ENCODE results near the gene SKAP1.
A peak's percentile ranks its signal among the peaks of the same experiment; 100 is the strongest.

SKAP1 gene

GRCh38 chr17:48429638-48430586, at the start of gene SKAP1:
Gene SKAP1 (minus strand): TSS chr17:48430214.
- H3K4me3 ChIP-seq (replicated peaks; ENCODE audit: low read depth, low read length) = no peak within 1 kb of the TSS

GRCh38 chr17:48479014-48479402, 49.0 kb upstream of the SKAP1 start:
- DNase-seq (ENCODE audit: extremely low read depth, low read depth) = no peak
- no peak overlapping the region for H3K4me3 ChIP-seq (replicated peaks; ENCODE audit: low read depth, low read length)
- no peak for TF ChIP-seq CTCF (IDR thresholded peaks at IDR 0.05; ENCODE audit: low read depth, low read length, missing control alignments)

More at GRCh38 chr17:48429638-48430586, at the start of gene SKAP1:
- no peak for TF ChIP-seq CTCF (IDR thresholded peaks at IDR 0.05; ENCODE audit: low read depth, low read length, missing control alignments)
- no peak for DNase-seq (ENCODE audit: extremely low read depth, low read depth)

GRCh38 chr17:48478224-48479013, 48.4 kb upstream of the SKAP1 start:
- TF ChIP-seq CTCF (IDR thresholded peaks at IDR 0.05; ENCODE audit: low read depth, low read length, missing control alignments) = no peak
- no peak for DNase-seq (ENCODE audit: extremely low read depth, low read depth)
- no peak overlapping the region for H3K4me3 ChIP-seq (replicated peaks; ENCODE audit: low read depth, low read length)

- no peak for TF ChIP-seq CTCF (IDR thresholded peaks at IDR 0.05; ENCODE audit: low read depth, low read length, missing control alignments)
- no peak overlapping the region for H3K4me3 ChIP-seq (replicated peaks; ENCODE audit: low read depth, low read length)
- no peak for DNase-seq (ENCODE audit: extremely low read depth, low read depth)
Measured at GRCh38 chr17:48477221-48477620, 47.2 kb upstream of the SKAP1 start.

- no peak overlapping the region for H3K4me3 ChIP-seq (replicated peaks; ENCODE audit: low read depth, low read length)
- no peak for TF ChIP-seq CTCF (IDR thresholded peaks at IDR 0.05; ENCODE audit: low read depth, low read length, missing control alignments)
- peak; percentile 87 for DNase-seq (ENCODE audit: extremely low read depth, low read depth)
Measured at GRCh38 chr17:48472411-48473281, 42.6 kb upstream of the SKAP1 start.

- TF ChIP-seq CTCF (IDR thresholded peaks at IDR 0.05; ENCODE audit: low read depth, low read length, missing control alignments) = no peak
- no peak overlapping the region for H3K4me3 ChIP-seq (replicated peaks; ENCODE audit: low read depth, low read length)
- no peak for DNase-seq (ENCODE audit: extremely low read depth, low read depth)
Measured at GRCh38 chr17:48471817-48472410, 41.9 kb upstream of the SKAP1 start.

Data from HFF-Myc (cell line).